PC-9 (cell line): ENCODE results near the gene PROSER3. TPM values are rescaled to one million over a fixed set of nuclear protein-coding genes. Genes with fewer than 3 reads are reported as not detected.

ENCODE experiments used
- BruUV-seq: library from RNA; stranded (reverse); fragments of 400-500 nt; replicated peaks from 2 replicates; lab custom pipeline; 2021; lab: Mats Ljungman, UMichigan
- CTCF ChIA-PET: fragments of 300-600 bp; sonication (Branson Sonifier 250); formaldehyde crosslinking; loops from one replicate; lab custom pipeline; 2022; ENCODE audit warnings: antibody characterized with exemption; lab: Charles Lee
- POLR2A ChIA-PET: fragments of 300-600 bp; sonication (Branson Sonifier 250); formaldehyde crosslinking; loops from one replicate; lab custom pipeline; 2022; ENCODE audit warnings: antibody characterized with exemption; ENCODE audit not compliant: unreplicated experiment; lab: Charles Lee
- DNase-seq, 2 experiments: peaks; one replicate each; pipeline versions ENCODE4 v3.0.0 to v3.0.0-alpha.2; 2015 to 2022; ENCODE audit warnings: mixed read lengths in 1 of 2
- H2AFZ ChIP-seq: fragments of 200-600 bp; sonication (generic); 2 replicates; pipeline ENCODE4 v1.8.1; 2017; ENCODE audit warnings: antibody characterized with exemption
- H3F3A ChIP-seq: fragments of 200-600 bp; sonication (generic); 2 replicates; pipeline ENCODE4 v1.8.1; 2017; ENCODE audit warnings: antibody characterized with exemption, mild to moderate bottlenecking, low read depth; ENCODE audit not compliant: insufficient read depth
- H3K27ac ChIP-seq: fragments of 200-600 bp; sonication (generic); 2 replicates; pipeline ENCODE4 v1.6.1; 2016; ENCODE audit warnings: mixed run types
- H3K27me3 ChIP-seq: fragments of 200-600 bp; sonication (generic); 2 replicates; pipeline ENCODE4 v1.6.1; 2016; ENCODE audit warnings: low read depth, mixed run types; ENCODE audit not compliant: insufficient read depth
- H3K36me3 ChIP-seq: fragments of 200-600 bp; sonication (generic); 2 replicates; pipeline ENCODE4 v1.6.1; 2016; ENCODE audit warnings: low read depth, mixed run types
- H3K4me1 ChIP-seq: fragments of 200-600 bp; sonication (generic); replicated peaks from 2 replicates; pipeline ENCODE4 v1.6.1; 2016; ENCODE audit warnings: mixed run types; ENCODE audit not compliant: insufficient read depth
- H3K4me2 ChIP-seq: fragments of 200-600 bp; sonication (generic); 2 replicates; pipeline ENCODE4 v1.6.1; 2017; ENCODE audit warnings: mixed run types
- H3K4me3 ChIP-seq: fragments of 200-600 bp; sonication (generic); 2 replicates; pipeline ENCODE4 v1.6.1; 2016; ENCODE audit warnings: mixed run types
- H3K79me2 ChIP-seq: fragments of 200-600 bp; sonication (generic); 2 replicates; pipeline ENCODE4 v1.6.1; 2017; ENCODE audit warnings: low read depth, mixed run types
- H3K9me2 ChIP-seq: fragments of 200-600 bp; sonication (generic); 2 replicates; pipeline ENCODE4 v1.8.1; 2017; ENCODE audit warnings: mild to moderate bottlenecking; ENCODE audit not compliant: insufficient read depth
- H3K9me3 ChIP-seq: fragments of 200-600 bp; sonication (generic); 2 replicates; pipeline ENCODE4 v1.8.1; 2016; ENCODE audit warnings: low read depth; ENCODE audit not compliant: insufficient read depth
- H4K20me1 ChIP-seq: fragments of 200-600 bp; sonication (generic); 2 replicates; pipeline ENCODE4 v1.8.1; 2017; ENCODE audit not compliant: insufficient read depth
- EZH2 ChIP-seq: fragments of 200-600 bp; sonication (generic); IDR thresholded peaks from 2 replicates; pipeline ENCODE4 v1.8.0; 2017; ENCODE audit warnings: antibody characterized with exemption, low read depth
- intact Hi-C: fragments of 100-400 bp; cut with micrococcal nuclease; formaldehyde crosslinking; loops from one replicate; pipeline ENCODE4 v1.10.0; 2022; ENCODE audit not compliant: unreplicated experiment
- total RNA-seq: library from RNA; stranded (reverse); gene quantifications from 2 replicates; pipeline ENCODE4 v1.2.3, GENCODE V29; 2021
- TF ChIP-seq, protein P1 (sequence below): fragments of 200-600 bp; sonication (generic); conservative IDR thresholded peaks from 2 replicates; pipeline ENCODE4 v1.6.1; 2017; ENCODE audit warnings: mixed run types, antibody characterized with exemption, mild to moderate bottlenecking, moderate library complexity

Gene PROSER3
- total RNA-seq, 1 experiment from 2014 or later = 52.2 TPM

DNA sequence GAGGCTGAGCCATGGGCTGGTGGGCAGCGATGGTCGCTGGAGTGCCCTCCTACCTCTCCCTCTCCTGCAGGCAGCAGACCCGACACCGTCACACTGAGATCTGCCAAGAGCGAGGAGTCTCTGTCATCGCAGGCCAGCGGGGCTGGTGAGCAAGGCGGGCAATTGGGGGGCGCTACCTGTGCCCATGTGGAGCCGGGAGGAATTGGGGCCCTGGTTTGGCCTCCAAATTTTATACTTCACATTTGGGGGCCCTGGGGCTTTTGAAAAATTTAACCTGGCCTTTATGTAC is 27.3 kb downstream of the PROSER3 start:
- no peak for DNase-seq
- H2AFZ ChIP-seq = no peak overlapping the region
- no peaks in the 10 kb centered on the region for H3K79me2 ChIP-seq
- no TSS peak for BruUV-seq
- no peaks in the 10 kb centered on the region for H3K9me3 ChIP-seq
- POLR2A ChIA-PET = no interaction called here
- no peaks in the 10 kb centered on the region for H3K36me3 ChIP-seq
- H3K27ac ChIP-seq = no peak overlapping the region
- no peak overlapping the region for H3K4me2 ChIP-seq
- TF ChIP-seq, protein P1, sequence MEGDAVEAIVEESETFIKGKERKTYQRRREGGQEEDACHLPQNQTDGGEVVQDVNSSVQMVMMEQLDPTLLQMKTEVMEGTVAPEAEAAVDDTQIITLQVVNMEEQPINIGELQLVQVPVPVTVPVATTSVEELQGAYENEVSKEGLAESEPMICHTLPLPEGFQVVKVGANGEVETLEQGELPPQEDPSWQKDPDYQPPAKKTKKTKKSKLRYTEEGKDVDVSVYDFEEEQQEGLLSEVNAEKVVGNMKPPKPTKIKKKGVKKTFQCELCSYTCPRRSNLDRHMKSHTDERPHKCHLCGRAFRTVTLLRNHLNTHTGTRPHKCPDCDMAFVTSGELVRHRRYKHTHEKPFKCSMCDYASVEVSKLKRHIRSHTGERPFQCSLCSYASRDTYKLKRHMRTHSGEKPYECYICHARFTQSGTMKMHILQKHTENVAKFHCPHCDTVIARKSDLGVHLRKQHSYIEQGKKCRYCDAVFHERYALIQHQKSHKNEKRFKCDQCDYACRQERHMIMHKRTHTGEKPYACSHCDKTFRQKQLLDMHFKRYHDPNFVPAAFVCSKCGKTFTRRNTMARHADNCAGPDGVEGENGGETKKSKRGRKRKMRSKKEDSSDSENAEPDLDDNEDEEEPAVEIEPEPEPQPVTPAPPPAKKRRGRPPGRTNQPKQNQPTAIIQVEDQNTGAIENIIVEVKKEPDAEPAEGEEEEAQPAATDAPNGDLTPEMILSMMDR = no peak
- no peak for TF ChIP-seq EZH2
- CTCF ChIA-PET = no interaction called here
- peaks cover 15% of the 10 kb centered on the region for H3K27me3 ChIP-seq
- no peaks in the 10 kb centered on the region for H3K9me2 ChIP-seq
- no peaks in the 10 kb centered on the region for H4K20me1 ChIP-seq
- no peaks in the 10 kb centered on the region for H3K4me1 ChIP-seq
- intact Hi-C loops = no loop called here
- 0 out of 2 replicates have a peak, but pooled peaks cover 4% of the 10 kb centered on the region for H3F3A ChIP-seq
- no peak overlapping the region for H3K4me3 ChIP-seq

- Histone ChIP-seq H3K4me1 (no peaks in the 10 kb centered on the region), H3K79me2 (no peaks in the 10 kb centered on the region), H3K27me3 (peaks cover 15% of the 10 kb centered on the region), H3F3A (0 out of 2 replicates have a peak, but pooled peaks cover 4% of the 10 kb centered on the region), H3K9me3 (no peaks in the 10 kb centered on the region), H3K4me2 (no peak overlapping the region), H3K9me2 (no peaks in the 10 kb centered on the region), H3K27ac (no peak overlapping the region), H4K20me1 (no peaks in the 10 kb centered on the region), H3K4me3 (no peak overlapping the region), H2AFZ (no peak overlapping the region), H3K36me3 (no peaks in the 10 kb centered on the region)
- intact Hi-C loops = no loop called here
- ChIA-PET CTCF (no interaction called here), POLR2A (no interaction called here)
- BruUV-seq = no TSS peak
- DNase-seq = no peak
- TF ChIP-seq EZH2 = no peak
Observed at GRCh38 chr19:35786299-35787160, 28.6 kb downstream of the PROSER3 start.

GRCh38 chr19:35787227-35787799 is 29.3 kb downstream of the PROSER3 start:
- Histone ChIP-seq H3K36me3 (no peaks in the 10 kb centered on the region), H3K4me3 (no peak overlapping the region), H3K4me2 (no peak overlapping the region), H3F3A (0 out of 2 replicates have a peak, but pooled peaks cover 4% of the 10 kb centered on the region), H3K79me2 (no peaks in the 10 kb centered on the region), H3K27me3 (peaks cover 15% of the 10 kb centered on the region), H4K20me1 (no peaks in the 10 kb centered on the region), H3K4me1 (no peaks in the 10 kb centered on the region), H3K27ac (no peak overlapping the region), H3K9me3 (no peaks in the 10 kb centered on the region), H3K9me2 (no peaks in the 10 kb centered on the region), H2AFZ (no peak overlapping the region)
- TF ChIP-seq, protein P1 = no peak
- no peak for TF ChIP-seq EZH2
- ChIA-PET CTCF (no interaction called here), POLR2A (no interaction called here)
- intact Hi-C loops = no loop called here
- no peak for DNase-seq
- BruUV-seq = no TSS peak
